IPS-20b (cell line): ENCODE data around the gene KIF3C.
"Not testable (repeated sequence)": the region's sequence is repeated elsewhere in the genome, so short reads cannot be mapped to it uniquely, and the experiment has no call there.

Experiments
- H3K27ac ChIP-seq: one replicate; pipeline ENCODE4 v1.5.1; 2013; ENCODE audit warnings: low read length
- H3K27me3 ChIP-seq: 2 replicates; pipeline ENCODE4 v1.6.1; 2013; ENCODE audit warnings: mild to moderate bottlenecking, low read length, inconsistent platforms; ENCODE audit not compliant: insufficient read depth
- H3K36me3 ChIP-seq: 2 replicates; pipeline ENCODE4 v1.6.1; 2013; ENCODE audit warnings: low read depth, mild to moderate bottlenecking, inconsistent platforms, low read length, moderate library complexity; ENCODE audit not compliant: insufficient read depth
- H3K4me1 ChIP-seq: 2 replicates; pipeline ENCODE4 v1.6.1; 2013; ENCODE audit warnings: mild to moderate bottlenecking, control low read depth, inconsistent platforms, low read length, moderate library complexity; ENCODE audit not compliant: insufficient read depth
- H3K4me3 ChIP-seq: 2 replicates; pipeline ENCODE4 v1.5.1; 2013; ENCODE audit warnings: mild to moderate bottlenecking, low read length, inconsistent platforms
- H3K9ac ChIP-seq: 2 replicates; pipeline ENCODE4 v1.6.1; 2013; ENCODE audit warnings: low read depth, mild to moderate bottlenecking, inconsistent platforms, low read length, moderate library complexity
- H3K9me3 ChIP-seq: 2 replicates; pipeline ENCODE4 v1.6.1; 2013; ENCODE audit warnings: mild to moderate bottlenecking, low read depth, low read length, inconsistent platforms; ENCODE audit not compliant: insufficient read depth

Gene KIF3C

GRCh38 chr2:25979001-25979400, 3.3 kb downstream of the KIF3C start:
- Histone ChIP-seq H3K27ac (no peak overlapping the region), H3K27me3 (no peaks in the 10 kb centered on the region), H3K4me1 (peaks cover 11% of the 10 kb centered on the region), H3K9ac (peak overlapping the region; percentile 25; the same call in 1 of the 2 replicates), H3K9me3 (no peaks in the 10 kb centered on the region), H3K36me3 (peaks cover 23% of the 10 kb centered on the region), H3K4me3 (peak overlapping the region; percentile 20; the same call in 1 of the 2 replicates)

GRCh38 chr2:25977768-25978167, 4.5 kb downstream of the KIF3C start:
- peaks cover 23% of the 10 kb centered on the region for H3K36me3 ChIP-seq
- H3K9me3 ChIP-seq, result no peaks in the 10 kb centered on the region
- H3K4me3 ChIP-seq, result 0 out of 2 replicates have a peak overlapping the region, but pooled peaks have one; percentile 11
- peaks cover 11% of the 10 kb centered on the region for H3K4me1 ChIP-seq
- H3K9ac ChIP-seq, result no peak overlapping the region
- H3K27ac ChIP-seq, result no peak overlapping the region
- H3K27me3 ChIP-seq, result no peaks in the 10 kb centered on the region

- Histone ChIP-seq H3K27ac (no peak overlapping the region), H3K4me1 (peaks cover 11% of the 10 kb centered on the region), H3K27me3 (no peaks in the 10 kb centered on the region), H3K9ac (no peak overlapping the region; the same call in 1 of the 2 replicates), H3K9me3 (no peaks in the 10 kb centered on the region), H3K36me3 (peaks cover 23% of the 10 kb centered on the region), H3K4me3 (0 out of 2 replicates have a peak overlapping the region, but pooled peaks have one; percentile 11)
Observed at GRCh38 chr2:25976983-25977741, 5.1 kb downstream of the KIF3C start.

GRCh38 chr2:25972049-25972823, 10.1 kb downstream of the KIF3C start:
- H3K9me3 ChIP-seq, result no peaks in the 10 kb centered on the region
- H3K9ac ChIP-seq, result no peak overlapping the region
- no peak overlapping the region for H3K4me3 ChIP-seq
- H3K36me3 ChIP-seq, result peaks cover 28% of the 10 kb centered on the region; the same call in 1 of the 2 replicates
- H3K27ac ChIP-seq, result no peak overlapping the region
- H3K27me3 ChIP-seq, result no peaks in the 10 kb centered on the region
- H3K4me1 ChIP-seq, result no peaks in the 10 kb centered on the region; the same call in 1 of the 2 replicates

GRCh38 chr2:25971596-25971995, 10.7 kb downstream of the KIF3C start:
- Histone ChIP-seq H3K9ac (no peak overlapping the region), H3K36me3 (peaks cover 34% of the 10 kb centered on the region; the same call in 1 of the 2 replicates), H3K27ac (no peak overlapping the region), H3K9me3 (no peaks in the 10 kb centered on the region), H3K4me1 (no peaks in the 10 kb centered on the region; the same call in 1 of the 2 replicates), H3K27me3 (no peaks in the 10 kb centered on the region), H3K4me3 (no peak overlapping the region)

- Histone ChIP-seq H3K9me3 (no peaks in the 10 kb centered on the region), H3K27ac (no peak overlapping the region), H3K4me3 (no peak overlapping the region), H3K36me3 (peaks cover 36% of the 10 kb centered on the region; the same call in 1 of the 2 replicates), H3K9ac (no peak overlapping the region), H3K4me1 (no peaks in the 10 kb centered on the region), H3K27me3 (no peaks in the 10 kb centered on the region)
Observed at GRCh38 chr2:25966531-25967270, 15.6 kb downstream of the KIF3C start.

GRCh38 chr2:25964891-25965290, 17.4 kb downstream of the KIF3C start:
- Histone ChIP-seq H3K9ac (no peak overlapping the region), H3K9me3 (no peaks in the 10 kb centered on the region), H3K4me1 (no peaks in the 10 kb centered on the region), H3K4me3 (no peak overlapping the region), H3K36me3 (peaks cover 36% of the 10 kb centered on the region; the same call in 1 of the 2 replicates), H3K27ac (no peak overlapping the region), H3K27me3 (no peaks in the 10 kb centered on the region)

- H3K4me1 ChIP-seq, result no peaks in the 10 kb centered on the region
- no peaks in the 10 kb centered on the region for H3K27me3 ChIP-seq
- no peak overlapping the region for H3K4me3 ChIP-seq
- no peak overlapping the region for H3K9ac ChIP-seq
- H3K36me3 ChIP-seq, result peaks cover 26% of the 10 kb centered on the region; the same call in 1 of the 2 replicates
- H3K27ac ChIP-seq, result no peak overlapping the region
- no peaks in the 10 kb centered on the region for H3K9me3 ChIP-seq
Observed at GRCh38 chr2:25960920-25961319, 21.4 kb downstream of the KIF3C start.

- no peaks in the 10 kb centered on the region for H3K27me3 ChIP-seq
- H3K9me3 ChIP-seq, result no peaks in the 10 kb centered on the region
- peaks cover 28% of the 10 kb centered on the region; the same call in 1 of the 2 replicates for H3K36me3 ChIP-seq
- no peak overlapping the region for H3K9ac ChIP-seq
- H3K27ac ChIP-seq, result no peak overlapping the region
- H3K4me1 ChIP-seq, result no peaks in the 10 kb centered on the region
- no peak overlapping the region for H3K4me3 ChIP-seq
Observed at GRCh38 chr2:25960396-25960795, 21.9 kb downstream of the KIF3C start.

GRCh38 chr2:25958611-25959010, 23.7 kb downstream of the KIF3C start:
- H3K9me3 ChIP-seq, H3K27ac ChIP-seq, H3K9ac ChIP-seq, H3K4me1 ChIP-seq, H3K4me3 ChIP-seq, H3K27me3 ChIP-seq: not testable (repeated sequence)
- H3K36me3 ChIP-seq, result peaks cover 23% of the 10 kb centered on the region; the same call in 1 of the 2 replicates

- Histone ChIP-seq H3K27ac (no peak overlapping the region), H3K4me3 (no peak overlapping the region), H3K27me3 (no peaks in the 10 kb centered on the region), H3K36me3 (peaks cover 23% of the 10 kb centered on the region; the same call in 1 of the 2 replicates), H3K9ac (no peak overlapping the region), H3K4me1 (no peaks in the 10 kb centered on the region), H3K9me3 (no peaks in the 10 kb centered on the region)
Observed at GRCh38 chr2:25957743-25958142, 24.6 kb downstream of the KIF3C start.
